ENCODE results near the gene SLFN12. TPM values are rescaled to one million over a fixed set of nuclear protein-coding genes. Genes with fewer than 3 reads are reported as not detected.
A peak's percentile ranks its signal among the peaks of the same experiment; 100 is the strongest.
"Not testable (repeated sequence)": the region's sequence is repeated elsewhere in the genome, so short reads cannot be mapped to it uniquely, and the experiment has no call there.

Gene SLFN12
- total RNA-seq, 4 donors from 2014 or later = 3.6 to 10.2 (median 6.9) TPM

DNA sequence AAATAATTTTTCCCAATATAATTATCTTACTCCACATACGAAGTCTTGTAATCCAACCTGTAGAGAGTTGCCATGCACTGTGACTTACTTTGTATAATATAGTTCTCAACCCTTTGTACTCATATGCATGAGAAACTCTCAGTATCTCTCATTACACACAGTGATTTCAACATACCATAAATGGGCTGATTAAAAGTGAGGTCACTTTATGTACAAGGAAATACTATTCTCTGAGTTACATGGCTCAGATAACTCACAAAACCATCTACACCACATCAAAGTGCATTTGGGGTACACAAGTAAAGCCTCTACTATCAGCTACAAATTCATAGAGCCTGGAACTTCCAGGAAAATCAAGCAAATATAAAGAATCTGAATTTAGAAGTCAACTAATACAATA is 27.9 kb downstream of the SLFN12 start:
- TF ChIP-seq POLR2A (IDR thresholded peaks at IDR 0.05) (no peak), EP300 (IDR thresholded peaks at IDR 0.05) (no peak)
- Histone ChIP-seq H3K27ac (no peak overlapping the region), H3K36me3 (peaks cover 0 to 11% of the 10 kb centered on the region in 2 donors), H3K4me3 (no peak overlapping the region), H3K9me3 (no peaks in the 10 kb centered on the region), H3K27me3 (no peaks in the 10 kb centered on the region), H3K4me1 (no peaks in the 10 kb centered on the region)
- WGBS, 2 donors (ENCODE audit: low coverage in 1 of 2) = 80 to 100% methylated on average over 1 of the region's 1 CpG
- ATAC-seq = no peak

GRCh38 chr17:35393783-35394182 is 38.5 kb downstream of the SLFN12 start:
- H3K4me1 ChIP-seq, ATAC-seq, H3K27ac ChIP-seq, H3K27me3 ChIP-seq, H3K4me3 ChIP-seq, H3K36me3 ChIP-seq, H3K9me3 ChIP-seq: not testable (repeated sequence)
- 75 to 95% methylated on average over 4 to 9 of the region's 13 CpGs for WGBS, 2 donors (ENCODE audit: low coverage in 1 of 2)

- Histone ChIP-seq H3K27ac (no peak overlapping the region), H3K4me1 (no peaks in the 10 kb centered on the region), H3K9me3 (no peaks in the 10 kb centered on the region), H3K27me3 (peaks cover 10% of the 10 kb centered on the region), H3K36me3 (no peaks in the 10 kb centered on the region), H3K4me3 (no peak overlapping the region)
- 50 to 100% methylated on average over 1 to 2 of the region's 2 CpGs for WGBS, 2 donors (ENCODE audit: low coverage in 1 of 2)
- ATAC-seq = no peak
- TF ChIP-seq, protein P1, sequence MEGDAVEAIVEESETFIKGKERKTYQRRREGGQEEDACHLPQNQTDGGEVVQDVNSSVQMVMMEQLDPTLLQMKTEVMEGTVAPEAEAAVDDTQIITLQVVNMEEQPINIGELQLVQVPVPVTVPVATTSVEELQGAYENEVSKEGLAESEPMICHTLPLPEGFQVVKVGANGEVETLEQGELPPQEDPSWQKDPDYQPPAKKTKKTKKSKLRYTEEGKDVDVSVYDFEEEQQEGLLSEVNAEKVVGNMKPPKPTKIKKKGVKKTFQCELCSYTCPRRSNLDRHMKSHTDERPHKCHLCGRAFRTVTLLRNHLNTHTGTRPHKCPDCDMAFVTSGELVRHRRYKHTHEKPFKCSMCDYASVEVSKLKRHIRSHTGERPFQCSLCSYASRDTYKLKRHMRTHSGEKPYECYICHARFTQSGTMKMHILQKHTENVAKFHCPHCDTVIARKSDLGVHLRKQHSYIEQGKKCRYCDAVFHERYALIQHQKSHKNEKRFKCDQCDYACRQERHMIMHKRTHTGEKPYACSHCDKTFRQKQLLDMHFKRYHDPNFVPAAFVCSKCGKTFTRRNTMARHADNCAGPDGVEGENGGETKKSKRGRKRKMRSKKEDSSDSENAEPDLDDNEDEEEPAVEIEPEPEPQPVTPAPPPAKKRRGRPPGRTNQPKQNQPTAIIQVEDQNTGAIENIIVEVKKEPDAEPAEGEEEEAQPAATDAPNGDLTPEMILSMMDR (IDR thresholded peaks at IDR 0.05) = no peak
- TF ChIP-seq EP300 (IDR thresholded peaks at IDR 0.05) (no peak), POLR2A (IDR thresholded peaks at IDR 0.05) (no peak), POLR2AphosphoS5 (IDR thresholded peaks at IDR 0.05) (no peak)
These were observed 41.6 kb downstream of the SLFN12 start for GRCh38 chr17:35390663-35391062.

DNA sequence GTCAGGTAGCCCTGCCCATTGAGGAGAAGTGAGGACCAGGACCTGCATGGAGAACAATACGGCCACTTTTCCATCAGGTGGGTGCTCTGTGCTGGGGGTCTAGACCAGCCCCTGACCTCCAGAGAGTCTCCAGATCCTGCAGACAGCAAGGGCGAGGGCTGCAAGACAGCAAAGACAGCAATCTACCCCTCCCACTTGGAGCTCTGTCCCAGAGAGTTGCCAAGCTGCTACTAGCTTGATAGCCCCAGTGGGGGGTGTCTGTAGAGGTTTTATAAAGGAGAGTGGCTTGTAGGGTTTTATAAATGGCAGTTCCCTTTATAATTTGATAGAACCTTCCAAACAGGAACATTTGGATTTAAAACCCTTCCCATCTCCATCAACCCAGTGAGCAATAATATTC is 42.1 kb downstream of the SLFN12 start:
- Histone ChIP-seq H3K4me1 (no peaks in the 10 kb centered on the region), H3K36me3 (no peaks in the 10 kb centered on the region), H3K4me3 (no peak overlapping the region), H3K27me3 (peaks cover 10% of the 10 kb centered on the region), H3K9me3 (peaks cover 0 to 2% (median 0%) of the 10 kb centered on the region in 3 donors), H3K27ac (no peak overlapping the region)
- no CpG with 5 or more reads among the region's 2 CpGs for WGBS, 2 donors (ENCODE audit: low coverage in 1 of 2)
- no peak for ATAC-seq
- TF ChIP-seq POLR2AphosphoS5 (IDR thresholded peaks at IDR 0.05) = no peak
- no peak for TF ChIP-seq POLR2A (IDR thresholded peaks at IDR 0.05)
- TF ChIP-seq, protein P1 (IDR thresholded peaks at IDR 0.05) = no peak
- TF ChIP-seq EP300 (IDR thresholded peaks at IDR 0.05) = no peak

DNA sequence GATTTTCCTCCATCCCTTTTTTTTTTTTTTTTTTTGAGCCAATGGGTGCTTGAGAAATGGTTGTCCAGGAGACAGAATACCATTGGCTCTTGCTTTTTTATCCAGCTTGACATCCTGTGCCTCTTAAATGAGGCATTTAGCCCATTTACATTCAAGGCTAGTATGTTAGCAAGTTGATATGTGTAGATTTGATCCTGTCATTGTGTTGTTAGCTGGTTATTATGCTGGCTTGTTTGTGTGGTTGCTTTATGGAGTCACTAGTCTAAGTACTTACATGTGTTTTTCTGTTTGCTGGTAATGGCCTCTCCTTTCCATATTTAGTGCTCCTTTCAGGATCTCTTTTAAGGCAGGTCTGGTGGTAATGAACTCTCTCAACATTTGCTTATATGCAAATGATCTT is 44.8 kb downstream of the SLFN12 start:
- ATAC-seq = no peak

GRCh38 chr17:35377706-35378105 is 54.6 kb downstream of the SLFN12 start:
- Histone ChIP-seq H3K27me3 (peaks cover 9% of the 10 kb centered on the region), H3K27ac (peak overlapping the region in 1 of 4 donors; percentile 21), H3K9me3 (no peaks in the 10 kb centered on the region), H3K36me3 (no peaks in the 10 kb centered on the region), H3K4me3 (no peak overlapping the region), H3K4me1 (peaks cover 0 to 25% (median 5%) of the 10 kb centered on the region in 3 donors)
- WGBS, 2 donors (ENCODE audit: low coverage in 1 of 2) = 66 to 90% methylated on average over 3 of the region's 3 CpGs
- no peak for ATAC-seq
- TF ChIP-seq POLR2AphosphoS5 (IDR thresholded peaks at IDR 0.05) = no peak
- no peak for TF ChIP-seq POLR2A (IDR thresholded peaks at IDR 0.05)
- TF ChIP-seq EP300 (IDR thresholded peaks at IDR 0.05) = no peak
- TF ChIP-seq, protein P1 (IDR thresholded peaks at IDR 0.05) = no peak

More for the DNA sequence above, 44.8 kb downstream of the SLFN12 start:
- no peaks in the 10 kb centered on the region for H3K36me3 ChIP-seq
- TF ChIP-seq, protein P1 (IDR thresholded peaks at IDR 0.05) = no peak
- TF ChIP-seq EP300 (IDR thresholded peaks at IDR 0.05) = no peak
- TF ChIP-seq POLR2AphosphoS5 (IDR thresholded peaks at IDR 0.05) = no peak
- no peak for TF ChIP-seq POLR2A (IDR thresholded peaks at IDR 0.05)
- peaks cover 0 to 18% (median 0%) of the 10 kb centered on the region in 3 donors for H3K9me3 ChIP-seq
- no peak overlapping the region for H3K27ac ChIP-seq
- peaks cover 10% of the 10 kb centered on the region for H3K27me3 ChIP-seq
- no peaks in the 10 kb centered on the region for H3K4me1 ChIP-seq
- H3K4me3 ChIP-seq = no peak overlapping the region

Measured in gastroesophageal sphincter (tissue), 4 donors.